Astrocyte (in vitro differentiated cells and primary cell): ENCODE measurements around the gene DDC. TPM values are rescaled to one million over a fixed set of nuclear protein-coding genes. Genes with fewer than 3 reads are reported as not detected.
"Not testable (repeated sequence)": the region's sequence is repeated elsewhere in the genome, so short reads cannot be mapped to it uniquely, and the experiment has no call there.

Experiments
- DNase-seq: peaks from one replicate; pipeline ENCODE4 v3.0.0-alpha.2; 2010; ENCODE audit warnings: low read depth
- FAIRE-seq: peaks from 2 replicates; lab custom pipeline; 2011; peaks lifted over from hg19 to GRCh38; lab: Jason Lieb, UNC
- H2AFZ ChIP-seq: 2 replicates; pipeline ENCODE4 v1.6.0; 2012; ENCODE audit warnings: low read depth, low read length, inconsistent platforms
- H3K27ac ChIP-seq: 2 replicates; pipeline ENCODE4 v1.5.1; 2011; ENCODE audit warnings: low read depth, low read length, inconsistent platforms
- H3K27me3 ChIP-seq: 2 replicates; pipeline ENCODE4 v1.6.0; 2011; ENCODE audit warnings: low read length, inconsistent platforms; ENCODE audit not compliant: insufficient read depth
- H3K36me3 ChIP-seq: 2 replicates; pipeline ENCODE4 v1.5.1; 2011; ENCODE audit warnings: low read length, inconsistent platforms; ENCODE audit not compliant: insufficient read depth
- H3K4me1 ChIP-seq: 2 replicates; pipeline ENCODE4 v1.5.1; 2011; ENCODE audit warnings: low read length, inconsistent platforms; ENCODE audit not compliant: insufficient read depth
- H3K4me2 ChIP-seq: 2 replicates; pipeline ENCODE4 v1.6.0; 2012; ENCODE audit warnings: low read length, inconsistent platforms
- H3K4me3 ChIP-seq: 2 replicates; pipeline ENCODE4 v1.5.1; 2011; ENCODE audit warnings: low read depth, mild to moderate bottlenecking, low read length, inconsistent platforms; ENCODE audit not compliant: insufficient read depth
- H3K79me2 ChIP-seq: 2 replicates; pipeline ENCODE4 v1.6.0; 2012; ENCODE audit warnings: mild to moderate bottlenecking, low read length, inconsistent platforms; ENCODE audit not compliant: insufficient read depth
- H3K9ac ChIP-seq: 2 replicates; pipeline ENCODE4 v1.6.0; 2012; ENCODE audit warnings: mild to moderate bottlenecking, low read length, inconsistent platforms
- H3K9me3 ChIP-seq: 2 replicates; pipeline ENCODE4 v1.5.1; 2012; ENCODE audit warnings: low read depth, mild to moderate bottlenecking, low read length, inconsistent platforms; ENCODE audit not compliant: insufficient read depth
- H4K20me1 ChIP-seq: 2 replicates; pipeline ENCODE4 v1.6.0; 2012; ENCODE audit warnings: low read length, inconsistent platforms; ENCODE audit not compliant: insufficient read depth
- H3K27ac Mint-ChIP-seq: one replicate; pipeline ENCODE4 v1.8.0; 2021; ENCODE audit warnings: mild to moderate bottlenecking, mixed read lengths; ENCODE audit not compliant: unreplicated experiment
- H3K27me3 Mint-ChIP-seq: one replicate; pipeline ENCODE4 v1.8.0; 2021; ENCODE audit warnings: low read depth, mixed read lengths; ENCODE audit not compliant: unreplicated experiment
- H3K36me3 Mint-ChIP-seq: one replicate; pipeline ENCODE4 v1.8.0; 2021; ENCODE audit warnings: low read depth, mixed read lengths; ENCODE audit not compliant: unreplicated experiment
- H3K4me1 Mint-ChIP-seq: one replicate; pipeline ENCODE4 v1.8.0; 2021; ENCODE audit warnings: low read depth, mixed read lengths; ENCODE audit not compliant: unreplicated experiment
- H3K4me3 Mint-ChIP-seq: one replicate; pipeline ENCODE4 v1.8.0; 2021; ENCODE audit warnings: mild to moderate bottlenecking, moderate library complexity, mixed read lengths; ENCODE audit not compliant: unreplicated experiment
- H3K9me3 Mint-ChIP-seq: one replicate; pipeline ENCODE4 v1.8.0; 2021; ENCODE audit warnings: mild to moderate bottlenecking, mixed read lengths; ENCODE audit not compliant: unreplicated experiment
- EZH2 ChIP-seq: IDR thresholded peaks from 2 replicates; pipeline ENCODE4 v1.6.1; 2012; ENCODE audit warnings: mild to moderate bottlenecking, low read length, inconsistent platforms; ENCODE audit not compliant: insufficient read depth
- total RNA-seq: library from RNA; stranded (reverse); gene quantifications from 2 replicates; pipeline ENCODE4 v1.2.1, GENCODE V29; 2021
- TF ChIP-seq, protein P1 (sequence below): IDR thresholded peaks from 2 replicates; pipeline ENCODE4 v1.5.1; 2011; ENCODE audit warnings: low read depth, mild to moderate bottlenecking, inconsistent platforms, low read length, moderate library complexity; ENCODE audit not compliant: insufficient read depth

The DDC gene
- total RNA-seq, 1 donor from 2014 or later = not detected

GRCh38 chr7:50463035-50463434 is 102.2 kb downstream of the DDC start:
- Histone ChIP-seq H3K27me3 (peaks cover 12% of the 10 kb centered on the region), H3K27ac (no peak overlapping the region), H3K4me3 (no peak overlapping the region), H2AFZ (no peak overlapping the region), H3K4me2 (no peak overlapping the region), H3K36me3 (no peaks in the 10 kb centered on the region), H4K20me1 (no peaks in the 10 kb centered on the region), H3K4me1 (no peaks in the 10 kb centered on the region), H3K9ac (no peak overlapping the region), H3K79me2 (no peaks in the 10 kb centered on the region), H3K9me3 (no peaks in the 10 kb centered on the region)
- H3K4me3 Mint-ChIP-seq = no peak overlapping the region
- H3K9me3 Mint-ChIP-seq = peaks cover 2% of the 10 kb centered on the region
- no peak overlapping the region for H3K27ac Mint-ChIP-seq
- FAIRE-seq = no peak
- no peaks in the 10 kb centered on the region for H3K36me3 Mint-ChIP-seq
- H3K4me1 Mint-ChIP-seq = peaks cover under 1% of the 10 kb centered on the region
- no peak for DNase-seq
- no peak for TF ChIP-seq EZH2
- TF ChIP-seq, protein P1, sequence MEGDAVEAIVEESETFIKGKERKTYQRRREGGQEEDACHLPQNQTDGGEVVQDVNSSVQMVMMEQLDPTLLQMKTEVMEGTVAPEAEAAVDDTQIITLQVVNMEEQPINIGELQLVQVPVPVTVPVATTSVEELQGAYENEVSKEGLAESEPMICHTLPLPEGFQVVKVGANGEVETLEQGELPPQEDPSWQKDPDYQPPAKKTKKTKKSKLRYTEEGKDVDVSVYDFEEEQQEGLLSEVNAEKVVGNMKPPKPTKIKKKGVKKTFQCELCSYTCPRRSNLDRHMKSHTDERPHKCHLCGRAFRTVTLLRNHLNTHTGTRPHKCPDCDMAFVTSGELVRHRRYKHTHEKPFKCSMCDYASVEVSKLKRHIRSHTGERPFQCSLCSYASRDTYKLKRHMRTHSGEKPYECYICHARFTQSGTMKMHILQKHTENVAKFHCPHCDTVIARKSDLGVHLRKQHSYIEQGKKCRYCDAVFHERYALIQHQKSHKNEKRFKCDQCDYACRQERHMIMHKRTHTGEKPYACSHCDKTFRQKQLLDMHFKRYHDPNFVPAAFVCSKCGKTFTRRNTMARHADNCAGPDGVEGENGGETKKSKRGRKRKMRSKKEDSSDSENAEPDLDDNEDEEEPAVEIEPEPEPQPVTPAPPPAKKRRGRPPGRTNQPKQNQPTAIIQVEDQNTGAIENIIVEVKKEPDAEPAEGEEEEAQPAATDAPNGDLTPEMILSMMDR = no peak
- peaks cover 16% of the 10 kb centered on the region for H3K27me3 Mint-ChIP-seq

- no peak overlapping the region for H2AFZ ChIP-seq
- TF ChIP-seq, protein P1 = no peak
- no peak for TF ChIP-seq EZH2
- H3K27me3 Mint-ChIP-seq = peaks cover 13% of the 10 kb centered on the region
- H3K4me2 ChIP-seq = no peak overlapping the region
- H3K36me3 ChIP-seq = no peaks in the 10 kb centered on the region
- no peak overlapping the region for H3K4me3 ChIP-seq
- no peaks in the 10 kb centered on the region for H3K4me1 ChIP-seq
- H3K36me3 Mint-ChIP-seq = no peaks in the 10 kb centered on the region
- DNase-seq (no peak), FAIRE-seq (no peak)
- no peak overlapping the region for H3K4me3 Mint-ChIP-seq
- H3K27ac ChIP-seq = no peak overlapping the region
- H3K4me1 Mint-ChIP-seq = no peaks in the 10 kb centered on the region
- H3K27ac Mint-ChIP-seq = no peak overlapping the region
- no peaks in the 10 kb centered on the region for H3K9me3 ChIP-seq
- no peaks in the 10 kb centered on the region for H3K79me2 ChIP-seq
- H3K9me3 Mint-ChIP-seq = peaks cover 2% of the 10 kb centered on the region
- H3K27me3 ChIP-seq = peaks cover 12% of the 10 kb centered on the region
- H3K9ac ChIP-seq = no peak overlapping the region
- no peaks in the 10 kb centered on the region for H4K20me1 ChIP-seq
These were observed 102.8 kb downstream of the DDC start for GRCh38 chr7:50462361-50462760.

GRCh38 chr7:50461695-50462094 is 103.5 kb downstream of the DDC start:
- Mint-ChIP-seq H3K4me1 (no peaks in the 10 kb centered on the region), H3K27ac (no peak overlapping the region), H3K36me3 (no peaks in the 10 kb centered on the region), H3K4me3 (no peak overlapping the region), H3K9me3 (peaks cover 2% of the 10 kb centered on the region), H3K27me3 (peaks cover 11% of the 10 kb centered on the region)
- Histone ChIP-seq H3K27ac (no peak overlapping the region), H4K20me1 (no peaks in the 10 kb centered on the region), H3K4me2 (no peak overlapping the region), H3K36me3 (no peaks in the 10 kb centered on the region), H3K4me3 (no peak overlapping the region), H3K4me1 (no peaks in the 10 kb centered on the region), H2AFZ (no peak overlapping the region), H3K79me2 (no peaks in the 10 kb centered on the region), H3K27me3 (peaks cover 10% of the 10 kb centered on the region), H3K9me3 (no peaks in the 10 kb centered on the region), H3K9ac (no peak overlapping the region)
- DNase-seq = no peak
- no peak for FAIRE-seq
- no peak for TF ChIP-seq EZH2
- TF ChIP-seq, protein P1 = no peak

DNA sequence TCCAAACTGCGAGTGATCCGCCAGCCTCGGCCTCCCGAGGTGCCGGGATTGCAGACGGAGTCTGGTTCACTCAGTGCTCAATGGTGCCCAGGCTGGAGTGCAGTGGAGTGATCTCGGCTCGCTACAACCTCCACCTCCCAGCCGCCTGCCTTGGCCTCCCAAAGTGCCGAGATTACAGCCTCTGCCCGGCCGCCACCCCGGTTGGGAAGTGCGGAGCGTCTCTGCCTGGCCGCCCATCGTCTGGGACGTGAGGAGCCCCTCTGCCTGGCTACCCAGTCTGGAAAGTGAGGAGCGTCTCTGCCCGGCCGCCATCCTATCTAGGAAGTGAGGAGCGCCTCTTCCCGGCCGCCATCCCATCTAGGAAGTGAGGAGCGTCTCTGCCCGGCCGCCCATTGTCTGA is 106.0 kb downstream of the DDC start:
- DNase-seq, FAIRE-seq, H3K79me2 ChIP-seq: not testable (repeated sequence)

More for the DNA sequence above, 106.0 kb downstream of the DDC start:
- not testable (repeated sequence) for H3K4me3 ChIP-seq, H3K9me3 ChIP-seq, H3K4me3 Mint-ChIP-seq, H3K27ac ChIP-seq, H4K20me1 ChIP-seq, H2AFZ ChIP-seq, H3K36me3 Mint-ChIP-seq, H3K36me3 ChIP-seq, H3K9ac ChIP-seq, H3K4me1 ChIP-seq, H3K4me2 ChIP-seq, H3K4me1 Mint-ChIP-seq, H3K9me3 Mint-ChIP-seq, H3K27ac Mint-ChIP-seq, H3K27me3 Mint-ChIP-seq
- H3K27me3 ChIP-seq = peaks cover 12% of the 10 kb centered on the region
